ENCODE data around the gene AMZ2.
"Not testable (repeated sequence)": the region's sequence is repeated elsewhere in the genome, so short reads cannot be mapped to it uniquely, and the experiment has no call there.

AMZ2 gene

GRCh38 chr17:68229619-68230018 lies 18.2 kb upstream of the AMZ2 start:
- no peaks in the 10 kb centered on the region for H3K36me3 ChIP-seq (ENCODE audit: control insufficient read depth in 1 of 2, insufficient read depth in 2 of 2, low read length in 2 of 2)
- peak overlapping the region; percentile 59 for H2AK5ac ChIP-seq (ENCODE audit: low read length)
- peaks cover 5% of the 10 kb centered on the region for H3K79me2 ChIP-seq (ENCODE audit: control insufficient read depth, insufficient read depth, low read length, poor library complexity)
- H3K27me3 ChIP-seq (ENCODE audit: insufficient read depth, low read length), result no peaks in the 10 kb centered on the region
- H4K12ac ChIP-seq (ENCODE audit: low read depth, low read length), result peak overlapping the region; percentile 69
- H4K91ac ChIP-seq (ENCODE audit: low read depth, low read length), result peak overlapping the region; percentile 55
- no peak overlapping the region for H3K27ac ChIP-seq (ENCODE audit: low read depth, low read length)
- H3K18ac ChIP-seq (ENCODE audit: low read length), result peak overlapping the region; percentile 51
- peak overlapping the region; percentile 12 for H2BK120ac ChIP-seq (ENCODE audit: insufficient read depth, low read length, poor library complexity)
- H3K23ac ChIP-seq (ENCODE audit: low read length), result no peak overlapping the region
- H3K14ac ChIP-seq (ENCODE audit: low read length), result peak overlapping the region; percentile 87
- no peak overlapping the region for H2BK5ac ChIP-seq (ENCODE audit: low read depth, low read length, poor library complexity)
- H3K9ac ChIP-seq (ENCODE audit: low read length), result no peak overlapping the region
- H3K4me2 ChIP-seq (ENCODE audit: low read length), result no peak overlapping the region
- no peak for DNase-seq
- peak overlapping the region; percentile 96 for H2BK12ac ChIP-seq (ENCODE audit: low read length)
- H2AFZ ChIP-seq (ENCODE audit: insufficient read depth, low read length, poor library complexity), result no peak overlapping the region
- peak overlapping the region; percentile 44 for H3K4ac ChIP-seq (ENCODE audit: low read depth, low read length)
- peaks cover 9% of the 10 kb centered on the region for H3K79me1 ChIP-seq (ENCODE audit: low read length)
- no peaks in the 10 kb centered on the region for H3K9me3 ChIP-seq (ENCODE audit: insufficient read depth, low read depth, low read length)
- H3K4me3 ChIP-seq (ENCODE audit: low read depth, low read length), result no peak overlapping the region
- H4K8ac ChIP-seq (ENCODE audit: low read depth, low read length), result peak overlapping the region; percentile 26
- WGBS (ENCODE audit: extremely low coverage, insufficient coverage, insufficient read length), result no CpG with 5 or more reads among the region's 8 CpGs
- peaks cover 10 to 13% of the 10 kb centered on the region in 2 experiments for H3K4me1 ChIP-seq (ENCODE audit: control insufficient read depth in 1 of 2, insufficient read depth in 2 of 2, low read length in 2 of 2)

- H4K8ac ChIP-seq (ENCODE audit: low read depth, low read length); H2AK5ac ChIP-seq (ENCODE audit: low read length); H3K79me2 ChIP-seq (ENCODE audit: control insufficient read depth, insufficient read depth, low read length, poor library complexity); H4K91ac ChIP-seq (ENCODE audit: low read depth, low read length); H3K23ac ChIP-seq (ENCODE audit: low read length); H3K4ac ChIP-seq (ENCODE audit: low read depth, low read length); H2BK12ac ChIP-seq (ENCODE audit: low read length); H2BK5ac ChIP-seq (ENCODE audit: low read depth, low read length, poor library complexity); H2BK120ac ChIP-seq (ENCODE audit: insufficient read depth, low read length, poor library complexity); H3K9ac ChIP-seq (ENCODE audit: low read length); H4K12ac ChIP-seq (ENCODE audit: low read depth, low read length); H2AFZ ChIP-seq (ENCODE audit: insufficient read depth, low read length, poor library complexity); H3K27ac ChIP-seq (ENCODE audit: low read depth, low read length); H3K14ac ChIP-seq (ENCODE audit: low read length); H3K27me3 ChIP-seq (ENCODE audit: insufficient read depth, low read length); H3K9me3 ChIP-seq (ENCODE audit: insufficient read depth, low read depth, low read length); H3K36me3 ChIP-seq (ENCODE audit: control insufficient read depth in 1 of 2, insufficient read depth in 2 of 2, low read length in 2 of 2); H3K4me2 ChIP-seq (ENCODE audit: low read length); H3K18ac ChIP-seq (ENCODE audit: low read length); H3K79me1 ChIP-seq (ENCODE audit: low read length); H3K4me3 ChIP-seq (ENCODE audit: low read depth, low read length): not testable (repeated sequence)
- WGBS (ENCODE audit: extremely low coverage, insufficient coverage, insufficient read length), result no CpG with 5 or more reads among the region's 4 CpGs
- H3K4me1 ChIP-seq (ENCODE audit: control insufficient read depth in 1 of 2, insufficient read depth in 2 of 2, low read length in 2 of 2), result peaks cover 10 to 13% of the 10 kb centered on the region in 2 experiments
- DNase-seq, result peak; percentile 25 to 36
Observed at GRCh38 chr17:68231131-68231530, 16.7 kb upstream of the AMZ2 start.

- H3K4me2 ChIP-seq (ENCODE audit: low read length), result no peak overlapping the region
- H3K4ac ChIP-seq (ENCODE audit: low read depth, low read length), result no peak overlapping the region
- no peak overlapping the region for H3K18ac ChIP-seq (ENCODE audit: low read length)
- H2AFZ ChIP-seq (ENCODE audit: insufficient read depth, low read length, poor library complexity), result no peak overlapping the region
- no peaks in the 10 kb centered on the region for H3K27me3 ChIP-seq (ENCODE audit: insufficient read depth, low read length)
- H2AK5ac ChIP-seq (ENCODE audit: low read length), result no peak overlapping the region
- H3K9me3 ChIP-seq (ENCODE audit: insufficient read depth, low read depth, low read length), result no peaks in the 10 kb centered on the region
- no peak overlapping the region for H4K91ac ChIP-seq (ENCODE audit: low read depth, low read length)
- WGBS (ENCODE audit: extremely low coverage, insufficient coverage, insufficient read length), result no CpG with 5 or more reads among the region's 1 CpG
- peaks cover 5% of the 10 kb centered on the region for H3K79me2 ChIP-seq (ENCODE audit: control insufficient read depth, insufficient read depth, low read length, poor library complexity)
- no peak overlapping the region for H4K8ac ChIP-seq (ENCODE audit: low read depth, low read length)
- H3K4me3 ChIP-seq (ENCODE audit: low read depth, low read length), result no peak overlapping the region
- no peak overlapping the region for H3K14ac ChIP-seq (ENCODE audit: low read length)
- H2BK5ac ChIP-seq (ENCODE audit: low read depth, low read length, poor library complexity), result no peak overlapping the region
- no peak overlapping the region for H4K12ac ChIP-seq (ENCODE audit: low read depth, low read length)
- no peak overlapping the region for H3K23ac ChIP-seq (ENCODE audit: low read length)
- no peak overlapping the region for H3K27ac ChIP-seq (ENCODE audit: low read depth, low read length)
- H2BK12ac ChIP-seq (ENCODE audit: low read length), result no peak overlapping the region
- no peak overlapping the region for H3K9ac ChIP-seq (ENCODE audit: low read length)
- no peaks in the 10 kb centered on the region for H3K36me3 ChIP-seq (ENCODE audit: control insufficient read depth in 1 of 2, insufficient read depth in 2 of 2, low read length in 2 of 2)
- no peak overlapping the region for H2BK120ac ChIP-seq (ENCODE audit: insufficient read depth, low read length, poor library complexity)
- peaks cover 10 to 13% of the 10 kb centered on the region in 2 experiments for H3K4me1 ChIP-seq (ENCODE audit: control insufficient read depth in 1 of 2, insufficient read depth in 2 of 2, low read length in 2 of 2)
- DNase-seq, result peak in 1 of 2 donors; percentile 20
- peaks cover 9% of the 10 kb centered on the region for H3K79me1 ChIP-seq (ENCODE audit: low read length)
Observed at GRCh38 chr17:68231541-68231940, 16.3 kb upstream of the AMZ2 start.

- not testable (repeated sequence) for H3K4me3 ChIP-seq (ENCODE audit: low read depth, low read length); H4K91ac ChIP-seq (ENCODE audit: low read depth, low read length); H2BK120ac ChIP-seq (ENCODE audit: insufficient read depth, low read length, poor library complexity); H4K12ac ChIP-seq (ENCODE audit: low read depth, low read length); H3K4me2 ChIP-seq (ENCODE audit: low read length); H3K27me3 ChIP-seq (ENCODE audit: insufficient read depth, low read length); H3K9me3 ChIP-seq (ENCODE audit: insufficient read depth, low read depth, low read length); H3K27ac ChIP-seq (ENCODE audit: low read depth, low read length); H2BK12ac ChIP-seq (ENCODE audit: low read length); H2AK5ac ChIP-seq (ENCODE audit: low read length); H3K9ac ChIP-seq (ENCODE audit: low read length); H3K18ac ChIP-seq (ENCODE audit: low read length); H2BK5ac ChIP-seq (ENCODE audit: low read depth, low read length, poor library complexity); H3K23ac ChIP-seq (ENCODE audit: low read length); H3K4ac ChIP-seq (ENCODE audit: low read depth, low read length); H3K79me2 ChIP-seq (ENCODE audit: control insufficient read depth, insufficient read depth, low read length, poor library complexity); H3K14ac ChIP-seq (ENCODE audit: low read length); H3K79me1 ChIP-seq (ENCODE audit: low read length); H2AFZ ChIP-seq (ENCODE audit: insufficient read depth, low read length, poor library complexity); H3K36me3 ChIP-seq (ENCODE audit: control insufficient read depth in 1 of 2, insufficient read depth in 2 of 2, low read length in 2 of 2); H4K8ac ChIP-seq (ENCODE audit: low read depth, low read length)
- DNase-seq, result peak in 1 of 2 donors; percentile 6
- H3K4me1 ChIP-seq (ENCODE audit: control insufficient read depth in 1 of 2, insufficient read depth in 2 of 2, low read length in 2 of 2), result peaks cover 10 to 13% of the 10 kb centered on the region in 2 experiments
- no CpG with 5 or more reads among the region's 1 CpG for WGBS (ENCODE audit: extremely low coverage, insufficient coverage, insufficient read length)
Observed at GRCh38 chr17:68232741-68233140, 15.1 kb upstream of the AMZ2 start.
